Measurements from ENCODE around the gene NDUFB10.

DNA sequence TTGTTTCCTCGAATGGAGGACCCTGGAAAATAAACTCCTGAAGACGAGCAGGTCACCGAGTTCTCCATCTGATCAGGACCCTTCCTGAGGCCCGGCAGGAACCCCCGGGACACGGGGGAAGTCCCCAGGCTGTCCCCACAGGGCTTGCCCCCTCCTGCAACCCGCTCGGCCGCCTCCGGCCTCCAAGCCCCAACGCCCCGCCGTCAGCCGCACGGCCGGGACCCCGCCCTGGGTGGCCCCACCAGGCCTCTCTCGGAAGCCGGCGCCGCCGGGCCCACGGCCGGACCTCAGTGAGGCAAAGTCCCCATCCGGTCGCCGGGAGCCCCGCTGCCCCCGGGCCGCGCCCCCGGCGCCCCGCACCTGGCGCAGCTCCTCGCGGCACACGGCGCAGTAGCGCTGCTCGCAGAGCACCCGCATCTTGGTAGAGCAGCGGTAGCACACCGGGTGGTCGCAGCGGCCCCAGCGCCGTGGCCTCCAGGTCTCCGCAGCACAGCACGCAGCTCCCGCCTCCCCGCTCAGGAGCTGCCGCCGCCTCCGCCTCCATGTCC, 49.9 kb downstream of the NDUFB10 start:
- no peak for TF ChIP-seq POLR2A (IDR thresholded peaks at IDR 0.05)
- TF ChIP-seq CTCF (IDR thresholded peaks at IDR 0.05), result no peak

Measured in right lobe of liver (tissue), 4 donors.